Activated CD8-positive, alpha-beta memory T cell treated with anti-CD3 and anti-CD28 coated beads, Interleukin-2, amount 10 ng/mL, durations not matched to agents 7 days and 5 days (primary cell): ENCODE measurements around the gene LPIN1. TPM values are rescaled to one million over a fixed set of nuclear protein-coding genes. Genes with fewer than 3 reads are reported as not detected.
A peak's percentile ranks its signal among the peaks of the same experiment; 100 is the strongest.

Source experiments
- ATAC-seq: fragments of 150-1000 bp; cut with Tn5 transposase; one replicate; pipeline ENCODE4 v1.10.0; 2021; ENCODE audit warnings: moderate library complexity
- CTCF ChIA-PET: fragments of 350-600 bp; sonication (Branson Sonifier 250); formaldehyde crosslinking; loops from one replicate; lab custom pipeline; 2021; ENCODE audit warnings: antibody characterized with exemption; lab: Charles Lee
- DNase-seq: peaks from one replicate; pipeline ENCODE4 v3.0.0-alpha.2; 2020
- H3K27ac Mint-ChIP-seq: one replicate; pipeline ENCODE4 v1.8.0; 2021; ENCODE audit warnings: mild to moderate bottlenecking, mixed read lengths
- H3K27me3 Mint-ChIP-seq: one replicate; pipeline ENCODE4 v1.8.0; 2021; ENCODE audit warnings: mixed read lengths
- H3K36me3 Mint-ChIP-seq: one replicate; pipeline ENCODE4 v1.8.0; 2021; ENCODE audit warnings: mild to moderate bottlenecking, mixed read lengths
- H3K4me1 Mint-ChIP-seq: one replicate; pipeline ENCODE4 v1.8.0; 2021; ENCODE audit warnings: mixed read lengths
- H3K4me3 Mint-ChIP-seq: one replicate; pipeline ENCODE4 v1.8.0; 2021; ENCODE audit warnings: mild to moderate bottlenecking, moderate library complexity, mixed read lengths
- H3K9me3 Mint-ChIP-seq: one replicate; pipeline ENCODE4 v1.8.0; 2022; ENCODE audit warnings: low read depth, mixed read lengths
- total RNA-seq, 2 experiments: library from RNA; stranded (reverse); gene quantifications; one replicate each; pipeline ENCODE4 v1.2.3, GENCODE V29; 2021

Gene LPIN1
- total RNA-seq, 2 experiments from 2014 or later, result 57.1 to 76.4 TPM

DNA sequence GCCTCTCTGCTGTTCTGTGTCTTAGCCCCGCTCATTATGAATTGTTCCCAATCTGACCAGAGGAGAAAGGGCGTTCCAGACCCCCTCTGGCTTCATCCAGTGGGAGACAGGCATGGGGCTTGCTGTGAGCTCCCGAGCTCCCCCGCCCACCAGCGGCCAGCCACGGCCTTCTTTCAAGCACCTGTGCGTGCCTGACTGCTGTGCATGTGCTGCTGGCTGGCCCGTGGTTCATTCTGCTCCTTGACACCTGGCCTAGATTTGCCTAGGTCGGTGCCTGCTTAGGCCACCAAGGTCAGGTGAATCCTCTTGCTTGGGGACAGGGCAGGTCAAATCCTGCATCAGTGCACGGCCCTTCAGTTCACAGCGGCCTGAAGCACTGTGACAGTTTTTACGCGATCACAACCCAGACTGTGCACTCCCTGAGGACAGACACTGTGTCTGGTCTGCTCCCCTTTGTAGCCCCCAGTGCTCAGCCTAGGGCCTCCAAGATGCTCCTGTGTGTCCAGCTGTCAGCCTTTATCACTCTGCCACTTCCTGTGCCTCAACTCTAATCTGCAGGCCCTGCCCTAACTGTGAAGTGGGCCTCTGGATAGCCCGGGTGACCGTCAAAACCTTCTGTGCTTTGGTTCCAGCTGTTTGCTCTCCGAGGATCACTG is 3.6 kb upstream of the LPIN1 start:
- no peak for DNase-seq
- no peak for ATAC-seq
- Mint-ChIP-seq H3K4me3 (no peak overlapping the region), H3K9me3 (no peaks in the 10 kb centered on the region), H3K27me3 (no peaks in the 10 kb centered on the region), H3K27ac (no peak overlapping the region), H3K4me1 (peaks cover 44% of the 10 kb centered on the region), H3K36me3 (peaks cover 6% of the 10 kb centered on the region)
- CTCF ChIA-PET, result interaction anchor here (2.2 to 24.4 kb wide), 4 partner anchors 12 to 49 kb away, joined by 6 to 401 read pairs (median 39); no protein-coding TSS in a partner anchor

DNA sequence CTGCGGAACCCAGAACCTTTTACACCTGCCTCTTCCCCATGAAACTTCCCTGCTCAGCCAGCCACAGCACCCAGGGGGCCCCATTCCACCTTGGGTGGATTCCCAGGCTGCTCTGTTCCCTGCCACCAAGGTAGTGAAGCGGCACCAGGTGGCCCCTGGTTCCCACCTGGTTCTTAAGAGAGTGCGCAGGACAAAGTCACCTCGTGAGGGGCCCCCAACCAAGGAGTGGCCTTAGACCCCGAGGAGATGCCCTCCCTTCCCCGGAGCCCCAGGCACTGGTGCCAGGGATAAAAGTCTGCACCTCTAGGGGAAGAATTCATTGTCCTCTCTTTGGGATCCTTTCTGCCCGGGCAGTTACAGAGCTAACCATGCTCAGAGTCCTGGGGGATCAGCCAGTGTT is 3.1 kb upstream of the LPIN1 start:
- peaks cover 46% of the 10 kb centered on the region for H3K4me1 Mint-ChIP-seq
- DNase-seq, result no peak
- CTCF ChIA-PET, result interaction anchor here (1.1 to 24.4 kb wide), 7 partner anchors 11 to 49 kb away, joined by 4 to 401 read pairs (median 7); no protein-coding TSS in a partner anchor

DNA sequence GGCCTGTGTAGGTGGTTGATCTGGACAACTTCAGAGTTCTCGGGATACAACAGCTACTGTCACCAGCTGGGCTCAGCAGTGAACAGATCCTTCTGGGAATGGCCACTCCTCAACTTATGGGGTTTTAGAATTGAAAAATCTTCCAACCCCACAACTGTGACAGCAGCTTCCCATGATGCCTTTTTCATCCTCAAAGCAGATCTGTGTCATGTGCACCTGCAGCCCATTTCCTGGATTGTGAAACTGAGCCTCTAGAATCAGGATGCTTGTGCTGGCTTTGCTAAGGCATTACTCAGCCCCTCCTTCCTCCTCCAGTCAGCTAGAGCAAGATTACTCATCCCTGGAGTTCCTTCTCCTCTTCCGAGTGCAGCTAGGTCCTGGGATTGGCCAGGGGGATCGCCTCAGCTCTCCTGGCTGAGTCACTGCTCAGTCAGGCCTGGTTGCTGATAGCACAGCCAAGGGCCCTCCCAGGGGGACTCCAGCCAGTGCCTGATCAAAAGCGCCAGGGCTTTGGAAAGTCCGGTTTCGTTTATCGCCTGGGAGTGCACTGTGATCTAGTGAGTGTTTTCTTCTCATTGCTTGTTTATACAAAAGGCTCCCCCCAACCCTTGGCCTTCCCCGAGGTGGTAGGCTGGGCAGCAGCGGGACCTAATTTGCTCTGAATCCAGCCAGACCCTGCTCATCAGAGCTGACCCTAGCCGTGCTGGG is 2.4 kb upstream of the LPIN1 start:
- Mint-ChIP-seq H3K9me3 (no peaks in the 10 kb centered on the region), H3K27me3 (no peaks in the 10 kb centered on the region), H3K4me3 (peak overlapping the region; percentile 36), H3K27ac (peak overlapping the region; percentile 74), H3K4me1 (peaks cover 46% of the 10 kb centered on the region), H3K36me3 (peaks cover 6% of the 10 kb centered on the region)
- DNase-seq (peak; percentile 87), ATAC-seq (peak; percentile 66)
- CTCF ChIA-PET, result interaction anchor here (0.7 to 24.4 kb wide), 12 partner anchors 10 to 56 kb away, joined by 3 to 401 read pairs (median 5); no protein-coding TSS in a partner anchor

More for the DNA sequence above, 3.1 kb upstream of the LPIN1 start:
- ATAC-seq, result no peak
- H3K4me3 Mint-ChIP-seq, result no peak overlapping the region
- peaks cover 6% of the 10 kb centered on the region for H3K36me3 Mint-ChIP-seq
- no peaks in the 10 kb centered on the region for H3K27me3 Mint-ChIP-seq
- peak overlapping the region; percentile 74 for H3K27ac Mint-ChIP-seq
- H3K9me3 Mint-ChIP-seq, result no peaks in the 10 kb centered on the region

DNA sequence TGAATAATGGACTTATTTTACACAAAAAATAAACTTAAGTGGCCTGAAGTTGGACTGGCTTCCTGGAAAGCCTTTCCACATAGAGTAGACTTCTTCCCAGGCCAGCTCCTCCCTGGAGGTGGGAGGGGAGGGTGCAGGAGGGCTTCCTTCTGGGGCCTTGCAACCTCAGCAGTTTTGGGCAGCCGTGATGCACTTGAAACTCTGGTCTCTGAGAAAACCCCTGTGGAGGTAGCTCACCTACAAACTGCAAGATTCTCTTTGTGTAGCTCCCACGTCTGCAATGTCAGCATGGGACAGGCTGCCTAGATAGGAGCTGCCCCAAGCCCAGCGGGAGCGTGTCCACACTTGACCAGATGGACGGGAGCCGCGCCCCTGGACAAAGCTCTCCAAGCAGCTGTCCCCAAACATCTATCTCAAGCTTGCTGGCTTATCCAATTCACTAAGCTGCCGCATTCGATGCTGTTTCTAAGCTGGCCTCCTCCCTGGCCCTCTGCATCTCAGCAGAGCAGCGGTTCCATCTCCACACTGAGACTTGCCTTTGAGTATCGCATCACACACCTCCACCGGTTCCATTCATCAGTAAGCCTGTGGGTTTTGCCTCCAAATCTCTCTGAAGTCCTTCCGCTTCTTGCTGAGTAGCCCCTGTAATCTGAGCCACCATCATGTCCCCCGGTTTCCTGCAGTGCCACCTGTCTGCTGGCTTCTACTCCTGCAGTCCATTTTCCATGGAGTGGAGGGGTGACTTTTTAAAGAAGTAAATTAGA is 1.6 kb upstream of the LPIN1 start:
- H3K27ac Mint-ChIP-seq, result peak overlapping the region; percentile 74

DNA sequence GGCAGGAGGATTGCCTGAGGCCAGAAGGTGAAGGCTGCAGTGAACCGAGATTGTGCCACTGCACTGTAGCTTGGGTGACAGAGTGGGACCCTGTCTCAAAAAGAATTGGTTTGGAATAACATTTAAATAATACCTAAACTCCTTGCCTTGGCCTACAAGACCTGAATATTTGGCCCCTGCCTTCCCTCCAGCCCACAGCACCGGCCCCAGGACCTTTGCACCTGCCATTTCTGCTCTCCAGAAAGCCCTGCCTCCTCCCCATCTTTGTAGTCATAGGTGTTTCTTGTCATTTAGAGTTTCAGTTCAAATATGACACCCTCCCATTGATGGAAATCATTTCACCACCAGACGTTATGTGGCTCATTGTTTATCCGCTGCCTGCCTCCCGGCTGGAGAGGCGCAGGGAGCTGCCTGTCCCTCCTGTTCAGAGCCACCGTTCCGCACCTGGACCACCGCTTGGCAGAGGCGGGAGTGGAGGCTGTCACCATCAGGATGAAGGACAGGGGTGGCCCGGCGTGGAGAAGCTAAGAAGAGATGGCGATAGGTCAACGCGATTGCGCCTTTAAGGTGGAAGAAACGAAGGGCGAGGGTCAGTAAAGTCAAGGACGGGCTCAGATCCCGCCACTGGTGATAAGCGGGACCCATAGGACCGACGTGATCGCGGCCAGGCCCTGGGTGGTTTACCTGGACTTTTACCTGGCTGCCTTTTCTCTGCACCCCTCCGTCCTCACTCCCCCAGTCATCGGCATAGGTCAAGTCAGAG is 638 bp upstream of the LPIN1 start:
- DNase-seq (no peak), ATAC-seq (no peak)
- H3K9me3 Mint-ChIP-seq, result no peaks in the 10 kb centered on the region
- no peaks in the 10 kb centered on the region for H3K27me3 Mint-ChIP-seq
- CTCF ChIA-PET, result interaction anchor here (0.8 to 24.4 kb wide), 6 partner anchors 7 to 56 kb away, joined by 3 to 401 read pairs (median 12); no protein-coding TSS in a partner anchor
- peaks cover 6% of the 10 kb centered on the region for H3K36me3 Mint-ChIP-seq
- H3K4me1 Mint-ChIP-seq, result peaks cover 64% of the 10 kb centered on the region
- peak overlapping the region; percentile 61 for H3K27ac Mint-ChIP-seq
- H3K4me3 Mint-ChIP-seq, result peak overlapping the region; percentile 65

More for the DNA sequence above, 1.6 kb upstream of the LPIN1 start:
- Mint-ChIP-seq H3K9me3 (no peaks in the 10 kb centered on the region), H3K27me3 (no peaks in the 10 kb centered on the region), H3K4me1 (peaks cover 54% of the 10 kb centered on the region), H3K4me3 (peak overlapping the region; percentile 36), H3K36me3 (peaks cover 6% of the 10 kb centered on the region)
- CTCF ChIA-PET, result interaction anchor here (0.8 to 24.4 kb wide), 12 partner anchors 8 to 56 kb away, joined by 3 to 401 read pairs (median 5); no protein-coding TSS in a partner anchor
- ATAC-seq (no peak), DNase-seq (no peak)

DNA sequence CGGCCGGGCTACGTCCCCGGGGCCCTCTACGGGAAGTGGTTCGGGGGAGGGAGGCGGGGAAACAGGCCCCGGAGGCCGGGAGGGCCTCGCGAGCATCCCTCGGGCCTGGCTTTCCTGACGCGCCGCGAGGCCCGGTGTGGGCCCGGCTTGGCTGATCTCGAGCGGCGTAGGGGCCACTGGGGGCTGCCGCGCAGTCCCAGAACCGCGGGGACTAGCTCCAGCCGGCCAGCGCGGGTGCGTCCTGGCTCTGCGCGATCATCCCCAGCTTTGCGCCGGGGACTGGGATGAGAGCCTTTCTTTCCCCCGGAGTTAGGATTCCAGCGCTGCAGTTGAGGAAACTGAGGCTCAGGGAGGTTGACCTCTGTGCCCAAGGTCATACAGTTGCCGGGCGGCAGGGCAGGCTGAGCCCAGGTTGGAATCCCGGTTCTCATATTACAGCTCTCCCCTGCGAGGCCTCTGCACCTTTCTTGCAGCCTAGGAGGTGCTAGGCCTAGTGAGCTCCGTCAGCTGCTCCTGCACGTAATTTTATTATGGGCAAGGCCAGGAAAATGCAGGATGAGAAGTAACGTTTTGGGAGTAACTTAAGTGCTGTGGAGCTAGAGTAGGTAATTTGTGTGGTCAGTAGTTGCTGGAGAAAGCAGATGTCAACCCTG is 501 bp downstream of the LPIN1 start:
- H3K27me3 Mint-ChIP-seq, result no peaks in the 10 kb centered on the region
- H3K4me1 Mint-ChIP-seq, result peaks cover 74% of the 10 kb centered on the region
- H3K36me3 Mint-ChIP-seq, result peaks cover 6% of the 10 kb centered on the region
- H3K4me3 Mint-ChIP-seq, result peak overlapping the region; percentile 92
- peak; percentile 49 for ATAC-seq
- H3K27ac Mint-ChIP-seq, result peak overlapping the region; percentile 96
- CTCF ChIA-PET, result interaction anchor here (0.6 to 24.4 kb wide), 7 partner anchors 8 to 53 kb away, joined by 3 to 401 read pairs (median 6); no protein-coding TSS in a partner anchor
- DNase-seq, result no peak
- no peaks in the 10 kb centered on the region for H3K9me3 Mint-ChIP-seq

DNA sequence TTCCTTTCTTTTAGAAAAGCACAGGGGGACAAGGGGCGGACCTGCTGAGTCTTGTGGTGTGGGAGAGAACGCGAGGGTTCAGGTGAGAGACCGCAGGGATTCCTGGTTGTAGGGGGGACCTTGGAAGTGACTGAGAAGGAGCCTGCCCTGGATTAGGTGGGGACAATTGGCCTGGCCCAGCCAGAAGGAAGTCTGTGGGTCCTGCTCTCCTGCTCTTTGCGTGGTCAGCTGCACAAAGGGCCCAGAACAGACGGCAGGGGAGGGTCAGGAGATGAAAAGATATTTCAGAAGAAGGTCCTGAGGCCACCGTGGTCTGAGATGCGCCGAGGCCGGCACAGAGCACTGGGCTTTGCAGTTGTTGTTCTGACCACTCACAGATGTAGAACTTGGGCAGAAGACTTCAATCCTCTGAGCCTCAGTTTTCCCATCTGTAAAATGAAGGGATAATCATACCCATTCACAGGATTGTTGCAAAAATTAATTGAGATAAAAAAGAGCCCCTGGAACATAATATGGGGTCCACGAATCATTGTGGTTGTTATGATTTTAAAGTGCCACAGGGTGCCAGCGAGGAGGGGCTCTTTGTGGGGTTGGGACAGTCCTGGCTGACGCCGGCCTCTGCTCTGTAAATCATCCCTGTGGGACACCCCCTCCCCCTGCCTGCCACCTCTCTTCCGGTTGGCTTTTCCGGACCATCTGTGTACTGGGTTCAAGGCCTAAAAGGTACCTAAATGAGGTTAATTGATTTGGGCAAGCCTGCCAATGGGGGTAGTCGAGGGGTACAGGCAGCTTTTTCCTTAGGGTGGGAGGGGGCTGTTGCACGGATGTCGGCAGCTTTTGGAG is 1.8 kb downstream of the LPIN1 start:
- peaks cover 6% of the 10 kb centered on the region for H3K36me3 Mint-ChIP-seq
- no peak for DNase-seq
- peaks cover 83% of the 10 kb centered on the region for H3K4me1 Mint-ChIP-seq
- peak overlapping the region; percentile 92 for H3K4me3 Mint-ChIP-seq
- ATAC-seq, result no peak
- no peaks in the 10 kb centered on the region for H3K9me3 Mint-ChIP-seq
- peak overlapping the region; percentile 96 for H3K27ac Mint-ChIP-seq
- CTCF ChIA-PET, result interaction anchor here (0.8 to 24.4 kb wide), 7 partner anchors 9 to 54 kb away, joined by 3 to 401 read pairs (median 6); no protein-coding TSS in a partner anchor
- no peaks in the 10 kb centered on the region for H3K27me3 Mint-ChIP-seq

DNA sequence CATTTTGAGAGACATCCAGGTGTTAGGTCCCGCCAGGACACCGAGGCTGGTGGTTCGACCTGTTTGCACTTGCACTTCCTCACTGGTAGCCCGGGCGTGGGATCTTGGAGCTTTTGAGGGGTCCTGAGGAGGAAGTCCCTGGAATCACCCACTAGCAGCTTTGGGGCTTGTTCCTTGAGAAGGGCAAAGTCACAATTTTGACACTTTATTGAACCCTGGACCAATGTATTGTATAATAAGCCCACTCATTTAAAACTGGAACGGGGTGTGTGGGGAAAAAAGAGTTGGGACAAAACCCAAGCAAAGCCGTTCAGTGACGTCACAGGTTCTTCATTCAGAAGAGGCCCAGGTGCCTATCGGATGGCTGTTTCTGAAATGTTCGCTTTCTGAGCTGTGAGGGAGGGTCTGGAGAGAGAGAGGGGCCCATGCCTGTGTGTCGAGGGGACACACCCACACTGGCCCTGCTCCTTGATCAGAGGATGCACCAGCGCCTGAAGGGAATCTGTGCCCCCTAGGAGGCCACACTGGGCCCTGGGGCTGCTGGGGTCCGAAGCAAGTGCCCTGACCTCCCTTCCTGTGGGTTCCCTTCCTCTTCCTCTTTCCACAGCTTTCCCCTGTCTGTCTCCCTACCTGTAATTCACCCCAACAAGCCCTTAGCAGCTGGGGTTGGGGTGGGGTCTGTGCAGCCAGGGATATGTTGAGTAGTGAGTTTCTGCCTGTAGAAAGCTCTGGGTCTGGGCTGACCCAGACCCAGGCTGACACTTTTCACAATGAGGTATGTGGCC is 2.6 kb downstream of the LPIN1 start:
- Mint-ChIP-seq H3K27ac (peak overlapping the region; percentile 96), H3K4me3 (peak overlapping the region; percentile 92), H3K27me3 (no peaks in the 10 kb centered on the region), H3K4me1 (peaks cover 84% of the 10 kb centered on the region), H3K36me3 (peaks cover 6% of the 10 kb centered on the region), H3K9me3 (no peaks in the 10 kb centered on the region)
- CTCF ChIA-PET, result interaction anchor here (0.8 to 24.4 kb wide), 5 partner anchors 8 to 55 kb away, joined by 3 to 401 read pairs (median 4); no protein-coding TSS in a partner anchor
- DNase-seq (no peak), ATAC-seq (no peak)

DNA sequence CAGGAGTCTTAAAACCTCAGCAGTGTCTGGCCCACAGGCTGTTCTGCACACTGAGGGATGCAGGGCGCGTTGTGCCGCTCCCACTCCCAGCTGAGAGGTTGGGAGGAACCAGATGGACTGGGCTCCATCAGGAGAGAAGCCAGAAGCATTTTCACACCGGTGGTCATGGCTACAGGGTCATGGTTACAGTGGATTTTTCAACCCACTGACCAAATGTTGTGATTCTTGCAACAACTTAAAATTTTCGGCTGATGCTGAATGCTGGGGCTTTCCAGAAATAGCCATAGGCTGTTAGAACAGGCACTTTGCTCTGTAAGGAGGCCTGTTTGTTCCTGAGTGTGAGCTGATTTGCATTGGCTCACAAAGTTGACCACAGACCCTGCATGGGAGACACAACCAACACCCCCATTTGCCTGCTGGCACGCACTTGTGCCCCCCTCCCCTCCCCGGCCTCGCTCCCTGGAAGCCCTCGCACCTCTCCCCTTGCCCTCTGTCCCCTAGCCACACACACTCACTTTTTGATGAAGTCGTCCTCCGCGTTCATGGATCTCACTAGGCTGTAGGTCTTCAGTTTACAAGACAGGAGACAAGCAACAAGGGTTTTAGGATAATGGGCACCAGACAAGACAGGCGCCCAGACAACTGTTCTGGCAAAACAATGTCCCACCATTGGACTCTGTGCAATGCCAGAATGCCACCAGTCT is 3.4 kb downstream of the LPIN1 start:
- H3K27ac Mint-ChIP-seq, result peak overlapping the region; percentile 96
- ATAC-seq, result no peak
- CTCF ChIA-PET, result interaction anchor here (1.1 to 24.4 kb wide), 7 partner anchors 11 to 62 kb away, joined by 3 to 401 read pairs (median 6); no protein-coding TSS in a partner anchor

DNA sequence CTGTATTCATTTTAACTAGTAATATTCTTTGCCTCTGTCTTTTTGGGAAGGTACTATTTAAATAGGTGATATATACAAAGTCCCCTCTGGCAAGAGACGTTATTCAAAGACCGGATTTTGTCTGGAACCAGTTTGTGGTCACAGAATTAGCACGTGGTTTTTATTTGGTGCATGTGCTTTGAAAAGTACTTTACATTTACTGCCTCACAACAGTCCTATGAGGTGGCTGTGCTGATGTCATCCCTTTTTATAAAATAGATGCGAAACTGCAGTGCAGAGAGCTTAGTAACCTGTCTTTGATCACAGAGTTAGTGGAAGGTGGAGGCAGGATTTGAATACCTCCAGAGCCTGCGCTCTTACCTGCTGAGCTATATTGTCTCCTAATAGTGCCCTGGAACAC is 4.0 kb downstream of the LPIN1 start:
- peak; percentile 79 for DNase-seq
- peak; percentile 48 for ATAC-seq
- H3K9me3 Mint-ChIP-seq, result no peaks in the 10 kb centered on the region
- peak overlapping the region; percentile 46 for H3K4me3 Mint-ChIP-seq
- no peaks in the 10 kb centered on the region for H3K27me3 Mint-ChIP-seq
- H3K36me3 Mint-ChIP-seq, result peaks cover 8% of the 10 kb centered on the region
- H3K4me1 Mint-ChIP-seq, result peaks cover 86% of the 10 kb centered on the region
- H3K27ac Mint-ChIP-seq, result peak overlapping the region; percentile 96
- CTCF ChIA-PET, result interaction anchor here (1.3 to 24.4 kb wide), 6 partner anchors 11 to 62 kb away, joined by 3 to 401 read pairs (median 8); no protein-coding TSS in a partner anchor

More for the DNA sequence above, 3.4 kb downstream of the LPIN1 start:
- H3K4me3 Mint-ChIP-seq, result peak overlapping the region; percentile 92
- peaks cover 85% of the 10 kb centered on the region for H3K4me1 Mint-ChIP-seq
- H3K27me3 Mint-ChIP-seq, result no peaks in the 10 kb centered on the region
- DNase-seq, result no peak
- H3K9me3 Mint-ChIP-seq, result no peaks in the 10 kb centered on the region
- peaks cover 6% of the 10 kb centered on the region for H3K36me3 Mint-ChIP-seq
